ENCODE results near the gene ADAMTS8. TPM values are rescaled to one million over a fixed set of nuclear protein-coding genes. Genes with fewer than 3 reads are reported as not detected.
A peak's percentile ranks its signal among the peaks of the same experiment; 100 is the strongest.

ADAMTS8 gene
- total and polyA plus RNA-seq, 2 experiments from 2014 or later = 3.8 to 6.6 TPM

- no peaks in the 10 kb centered on the region for H3K9me3 ChIP-seq (ENCODE audit: low read depth)
- DNase-seq (ENCODE audit: low read depth in 1 of 2, low spot score in 1 of 2) = peak in 1 of 2 donors; percentile 57
- H3K4me1 ChIP-seq (ENCODE audit: low read depth) = peaks cover 15% of the 10 kb centered on the region
- no peak overlapping the region for H3K4me3 ChIP-seq
- no peak for TF ChIP-seq CTCF (IDR thresholded peaks at IDR 0.05; ENCODE audit: low read depth, low read length)
- H3K36me3 ChIP-seq = peaks cover 1% of the 10 kb centered on the region
- H3K27me3 ChIP-seq = no peaks in the 10 kb centered on the region
- H3K27ac ChIP-seq = no peak overlapping the region
Measured at GRCh38 chr11:130457623-130458409, 29.4 kb upstream of the ADAMTS8 start.

GRCh38 chr11:130456286-130456685, 27.9 kb upstream of the ADAMTS8 start:
- Histone ChIP-seq H3K36me3 (no peaks in the 10 kb centered on the region), H3K27ac (no peak overlapping the region), H3K9me3 (ENCODE audit: low read depth) (no peaks in the 10 kb centered on the region), H3K27me3 (no peaks in the 10 kb centered on the region), H3K4me1 (ENCODE audit: low read depth) (peaks cover 18% of the 10 kb centered on the region), H3K4me3 (no peak overlapping the region)
- DNase-seq (ENCODE audit: low read depth in 1 of 2, low spot score in 1 of 2) = no peak
- no peak for TF ChIP-seq CTCF (IDR thresholded peaks at IDR 0.05; ENCODE audit: low read depth, low read length)

GRCh38 chr11:130455483-130456127, 27.2 kb upstream of the ADAMTS8 start:
- no peak for DNase-seq (ENCODE audit: low read depth in 1 of 2, low spot score in 1 of 2)
- H3K36me3 ChIP-seq = no peaks in the 10 kb centered on the region
- no peaks in the 10 kb centered on the region for H3K9me3 ChIP-seq (ENCODE audit: low read depth)
- H3K27me3 ChIP-seq = no peaks in the 10 kb centered on the region
- peaks cover 22% of the 10 kb centered on the region for H3K4me1 ChIP-seq (ENCODE audit: low read depth)
- H3K27ac ChIP-seq = no peak overlapping the region
- TF ChIP-seq CTCF (IDR thresholded peaks at IDR 0.05; ENCODE audit: low read depth, low read length) = no peak
- no peak overlapping the region for H3K4me3 ChIP-seq

- no peak for TF ChIP-seq CTCF (IDR thresholded peaks at IDR 0.05; ENCODE audit: low read depth, low read length)
- H3K36me3 ChIP-seq = no peaks in the 10 kb centered on the region
Measured at GRCh38 chr11:130454491-130455252, 26.3 kb upstream of the ADAMTS8 start.

GRCh38 chr11:130452940-130453339, 24.5 kb upstream of the ADAMTS8 start:
- Histone ChIP-seq H3K4me1 (ENCODE audit: low read depth) (peaks cover 27% of the 10 kb centered on the region), H3K9me3 (ENCODE audit: low read depth) (no peaks in the 10 kb centered on the region), H3K36me3 (no peaks in the 10 kb centered on the region), H3K27ac (no peak overlapping the region), H3K27me3 (no peaks in the 10 kb centered on the region), H3K4me3 (no peak overlapping the region)
- peak in 1 of 2 donors; percentile 24 for DNase-seq (ENCODE audit: low read depth in 1 of 2, low spot score in 1 of 2)
- TF ChIP-seq CTCF (IDR thresholded peaks at IDR 0.05; ENCODE audit: low read depth, low read length) = no peak

More at GRCh38 chr11:130454491-130455252, 26.3 kb upstream of the ADAMTS8 start:
- no peaks in the 10 kb centered on the region for H3K27me3 ChIP-seq
- no peaks in the 10 kb centered on the region for H3K9me3 ChIP-seq (ENCODE audit: low read depth)
- no peak overlapping the region for H3K4me3 ChIP-seq
- H3K4me1 ChIP-seq (ENCODE audit: low read depth) = peaks cover 26% of the 10 kb centered on the region
- no peak overlapping the region for H3K27ac ChIP-seq
- DNase-seq (ENCODE audit: low read depth in 1 of 2, low spot score in 1 of 2) = peak in 1 of 2 donors; percentile 34
